OCI-LY1 (cell line): Measurements from ENCODE around the gene TMEM234.

Experiments
- CTCF ChIP-seq: fragments of 200-600 bp; sonication (generic), shearing (Covaris generic); IDR thresholded peaks from 2 replicates; pipeline ENCODE4 v1.5.1; 2017; ENCODE audit warnings: mild to moderate bottlenecking, antibody characterized with exemption, low read length, moderate library complexity, mixed read lengths
- EZH2 ChIP-seq: fragments of 200-600 bp; sonication (generic), shearing (Covaris generic); IDR thresholded peaks from 2 replicates; pipeline ENCODE4 v1.8.0; 2017; ENCODE audit warnings: borderline replicate concordance, mixed run types, mild to moderate bottlenecking, antibody characterized with exemption, low read length, moderate library complexity, mixed read lengths

- TF ChIP-seq EZH2 = no peak
- no peak for TF ChIP-seq CTCF
Measured at GRCh38 chr1:32179193-32179442, 43.0 kb downstream of the TMEM234 start.
